ENCODE measurements around the gene CASP3. TPM values are rescaled to one million over a fixed set of nuclear protein-coding genes. Genes with fewer than 3 reads are reported as not detected.
"Not testable (repeated sequence)": the region's sequence is repeated elsewhere in the genome, so short reads cannot be mapped to it uniquely, and the experiment has no call there.

The CASP3 gene
- total and polyA plus RNA-seq, 2 donors (not counting 1 experiment from before 2014, with no cell fraction given) = 26.4 to 41.1 TPM

- Histone ChIP-seq H3K36me3 (ENCODE audit: control insufficient read depth, insufficient read depth, low read length) (no peaks in the 10 kb centered on the region), H3K79me2 (ENCODE audit: control insufficient read depth, insufficient read depth, low read length) (no peaks in the 10 kb centered on the region), H2AFZ (ENCODE audit: low read length) (no peak overlapping the region), H3K4me1 (ENCODE audit: control insufficient read depth, extremely low read depth, insufficient read depth, low read length) (no peaks in the 10 kb centered on the region), H3K9me3 (ENCODE audit: control insufficient read depth, insufficient read depth, low read depth, low read length) (no peaks in the 10 kb centered on the region), H3K27ac (ENCODE audit: insufficient read depth, low read length) (no peak overlapping the region), H3K27me3 (ENCODE audit: control insufficient read depth, insufficient read depth, low read length) (no peaks in the 10 kb centered on the region), H3K4me3 (replicated peaks in 1 of 4; ENCODE audit: control extremely low read depth in 1 of 4, insufficient read depth in 1 of 4, low read depth in 3 of 4, low read length in 4 of 4) (no peak overlapping the region), H3K9ac (ENCODE audit: insufficient read depth, low read length) (no peak overlapping the region), H4K20me1 (ENCODE audit: control insufficient read depth, extremely low read depth, insufficient read depth, low read length) (no peaks in the 10 kb centered on the region), H3K4me2 (ENCODE audit: extremely low read depth, insufficient read depth, low read length) (no peak overlapping the region)
- TF ChIP-seq CTCF (conservative IDR thresholded peaks at IDR 0.05 in 1 of 2, IDR thresholded peaks at IDR 0.05 in 1 of 2; ENCODE audit: low read depth in 1 of 2, low read length in 2 of 2) = no peak
- no peak for TF ChIP-seq EZH2 (IDR thresholded peaks at IDR 0.05; ENCODE audit: low read length, missing control alignments)
- DNase-seq (ENCODE audit: low read depth in 2 of 2) = no peak
These were observed 35.8 kb downstream of the CASP3 start for GRCh38 chr4:184613405-184613804.

DNA sequence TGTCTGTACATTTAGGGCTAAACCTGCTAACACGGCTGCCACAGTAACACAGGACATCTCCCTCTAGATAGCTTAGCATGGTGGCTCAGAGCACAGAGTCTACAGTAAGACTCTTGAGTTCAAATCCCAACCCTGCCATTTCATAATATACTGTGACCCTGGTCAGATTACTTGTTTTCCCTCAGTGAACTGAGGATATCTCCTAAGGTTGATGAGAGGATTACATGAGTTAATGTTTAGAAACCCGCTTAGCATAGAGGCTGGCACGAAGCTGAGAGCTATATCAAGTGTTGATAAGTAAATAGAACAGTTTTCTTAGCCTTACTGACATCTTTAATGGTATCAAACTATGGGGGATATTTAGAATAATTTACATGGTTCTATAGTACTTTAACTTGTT, 37.2 kb downstream of the CASP3 start:
- Histone ChIP-seq H2AFZ (ENCODE audit: low read length) (no peak overlapping the region), H3K27ac (ENCODE audit: insufficient read depth, low read length) (no peak overlapping the region), H3K79me2 (ENCODE audit: control insufficient read depth, insufficient read depth, low read length) (no peaks in the 10 kb centered on the region), H3K4me1 (ENCODE audit: control insufficient read depth, extremely low read depth, insufficient read depth, low read length) (no peaks in the 10 kb centered on the region), H3K36me3 (ENCODE audit: control insufficient read depth, insufficient read depth, low read length) (no peaks in the 10 kb centered on the region), H3K27me3 (ENCODE audit: control insufficient read depth, insufficient read depth, low read length) (no peaks in the 10 kb centered on the region), H3K4me3 (replicated peaks in 1 of 4; ENCODE audit: control extremely low read depth in 1 of 4, insufficient read depth in 1 of 4, low read depth in 3 of 4, low read length in 4 of 4) (no peak overlapping the region), H3K4me2 (ENCODE audit: extremely low read depth, insufficient read depth, low read length) (no peak overlapping the region), H4K20me1 (ENCODE audit: control insufficient read depth, extremely low read depth, insufficient read depth, low read length) (no peaks in the 10 kb centered on the region), H3K9me3 (ENCODE audit: control insufficient read depth, insufficient read depth, low read depth, low read length) (no peaks in the 10 kb centered on the region), H3K9ac (ENCODE audit: insufficient read depth, low read length) (no peak overlapping the region)
- TF ChIP-seq CTCF (conservative IDR thresholded peaks at IDR 0.05 in 1 of 2, IDR thresholded peaks at IDR 0.05 in 1 of 2; ENCODE audit: low read depth in 1 of 2, low read length in 2 of 2) (no peak), EZH2 (IDR thresholded peaks at IDR 0.05; ENCODE audit: low read length, missing control alignments) (no peak)
- no peak for DNase-seq (ENCODE audit: low read depth in 2 of 2)

DNA sequence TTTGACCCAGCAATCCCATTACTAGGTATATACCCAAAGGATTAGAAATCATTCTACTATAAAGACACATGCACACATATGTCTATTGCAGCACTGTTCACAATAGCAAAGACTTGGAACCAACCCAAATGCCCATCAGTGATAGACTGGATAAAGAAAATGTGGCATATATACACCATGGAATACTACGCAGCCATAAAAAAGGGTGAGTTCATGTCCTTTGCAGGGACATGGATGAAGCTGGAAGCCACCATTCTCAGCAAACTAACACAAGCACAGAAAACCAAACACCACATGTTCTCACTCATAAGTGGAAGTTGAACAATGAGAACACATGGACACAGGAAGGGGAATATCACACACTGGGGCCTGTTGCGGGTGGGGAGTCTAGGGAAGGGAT, 41.8 kb downstream of the CASP3 start:
- H3K4me2 ChIP-seq (ENCODE audit: extremely low read depth, insufficient read depth, low read length); H3K27ac ChIP-seq (ENCODE audit: insufficient read depth, low read length); H3K4me1 ChIP-seq (ENCODE audit: control insufficient read depth, extremely low read depth, insufficient read depth, low read length); H3K9me3 ChIP-seq (ENCODE audit: control insufficient read depth, insufficient read depth, low read depth, low read length); H3K79me2 ChIP-seq (ENCODE audit: control insufficient read depth, insufficient read depth, low read length); H4K20me1 ChIP-seq (ENCODE audit: control insufficient read depth, extremely low read depth, insufficient read depth, low read length); DNase-seq (ENCODE audit: low read depth in 2 of 2); H3K36me3 ChIP-seq (ENCODE audit: control insufficient read depth, insufficient read depth, low read length); H3K9ac ChIP-seq (ENCODE audit: insufficient read depth, low read length); H3K4me3 ChIP-seq (replicated peaks in 1 of 4; ENCODE audit: control extremely low read depth in 1 of 4, insufficient read depth in 1 of 4, low read depth in 3 of 4, low read length in 4 of 4); H2AFZ ChIP-seq (ENCODE audit: low read length); H3K27me3 ChIP-seq (ENCODE audit: control insufficient read depth, insufficient read depth, low read length): not testable (repeated sequence)

GRCh38 chr4:184602857-184603256, 46.4 kb downstream of the CASP3 start:
- not testable (repeated sequence) for H3K4me3 ChIP-seq (replicated peaks in 1 of 4; ENCODE audit: control extremely low read depth in 1 of 4, insufficient read depth in 1 of 4, low read depth in 3 of 4, low read length in 4 of 4); H3K9ac ChIP-seq (ENCODE audit: insufficient read depth, low read length); H2AFZ ChIP-seq (ENCODE audit: low read length); H3K27ac ChIP-seq (ENCODE audit: insufficient read depth, low read length); H3K27me3 ChIP-seq (ENCODE audit: control insufficient read depth, insufficient read depth, low read length); H3K4me2 ChIP-seq (ENCODE audit: extremely low read depth, insufficient read depth, low read length); DNase-seq (ENCODE audit: low read depth in 2 of 2); H3K79me2 ChIP-seq (ENCODE audit: control insufficient read depth, insufficient read depth, low read length); H3K4me1 ChIP-seq (ENCODE audit: control insufficient read depth, extremely low read depth, insufficient read depth, low read length); H3K9me3 ChIP-seq (ENCODE audit: control insufficient read depth, insufficient read depth, low read depth, low read length); H3K36me3 ChIP-seq (ENCODE audit: control insufficient read depth, insufficient read depth, low read length); H4K20me1 ChIP-seq (ENCODE audit: control insufficient read depth, extremely low read depth, insufficient read depth, low read length)

DNA sequence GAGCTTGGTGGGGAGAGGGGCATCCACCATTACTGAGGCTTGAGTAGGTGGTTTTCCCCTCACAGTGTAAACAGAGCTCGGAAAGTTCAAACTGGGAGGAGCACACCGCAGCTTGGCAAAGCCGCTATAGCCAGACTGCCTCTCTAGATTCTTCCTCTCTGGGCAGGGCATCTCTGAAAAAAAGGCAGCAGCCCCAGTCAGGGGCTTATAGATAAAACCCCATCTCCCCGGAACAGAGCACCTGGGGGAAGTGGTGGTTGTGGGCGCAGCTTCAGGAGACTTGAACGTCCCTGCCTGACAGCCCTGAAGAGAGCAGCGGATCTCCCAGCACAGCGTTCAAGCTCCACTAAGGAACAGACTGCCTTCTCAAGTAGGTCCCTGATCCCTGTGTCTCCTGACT, 48.3 kb downstream of the CASP3 start:
- not testable (repeated sequence) for H3K4me2 ChIP-seq (ENCODE audit: extremely low read depth, insufficient read depth, low read length); DNase-seq (ENCODE audit: low read depth in 2 of 2); H3K9me3 ChIP-seq (ENCODE audit: control insufficient read depth, insufficient read depth, low read depth, low read length); H3K36me3 ChIP-seq (ENCODE audit: control insufficient read depth, insufficient read depth, low read length); H3K27ac ChIP-seq (ENCODE audit: insufficient read depth, low read length); H3K4me1 ChIP-seq (ENCODE audit: control insufficient read depth, extremely low read depth, insufficient read depth, low read length); H4K20me1 ChIP-seq (ENCODE audit: control insufficient read depth, extremely low read depth, insufficient read depth, low read length); H3K4me3 ChIP-seq (replicated peaks in 1 of 4; ENCODE audit: control extremely low read depth in 1 of 4, insufficient read depth in 1 of 4, low read depth in 3 of 4, low read length in 4 of 4); H3K9ac ChIP-seq (ENCODE audit: insufficient read depth, low read length); H3K27me3 ChIP-seq (ENCODE audit: control insufficient read depth, insufficient read depth, low read length); H3K79me2 ChIP-seq (ENCODE audit: control insufficient read depth, insufficient read depth, low read length); H2AFZ ChIP-seq (ENCODE audit: low read length)
